ENCODE measurements around the gene AKAP5. TPM values are rescaled to one million over a fixed set of nuclear protein-coding genes. Genes with fewer than 3 reads are reported as not detected.

The AKAP5 gene
- polyA plus RNA-seq, 1 of the 3 experiments (the other 2 are of a cell fraction) = 0.28 TPM

DNA sequence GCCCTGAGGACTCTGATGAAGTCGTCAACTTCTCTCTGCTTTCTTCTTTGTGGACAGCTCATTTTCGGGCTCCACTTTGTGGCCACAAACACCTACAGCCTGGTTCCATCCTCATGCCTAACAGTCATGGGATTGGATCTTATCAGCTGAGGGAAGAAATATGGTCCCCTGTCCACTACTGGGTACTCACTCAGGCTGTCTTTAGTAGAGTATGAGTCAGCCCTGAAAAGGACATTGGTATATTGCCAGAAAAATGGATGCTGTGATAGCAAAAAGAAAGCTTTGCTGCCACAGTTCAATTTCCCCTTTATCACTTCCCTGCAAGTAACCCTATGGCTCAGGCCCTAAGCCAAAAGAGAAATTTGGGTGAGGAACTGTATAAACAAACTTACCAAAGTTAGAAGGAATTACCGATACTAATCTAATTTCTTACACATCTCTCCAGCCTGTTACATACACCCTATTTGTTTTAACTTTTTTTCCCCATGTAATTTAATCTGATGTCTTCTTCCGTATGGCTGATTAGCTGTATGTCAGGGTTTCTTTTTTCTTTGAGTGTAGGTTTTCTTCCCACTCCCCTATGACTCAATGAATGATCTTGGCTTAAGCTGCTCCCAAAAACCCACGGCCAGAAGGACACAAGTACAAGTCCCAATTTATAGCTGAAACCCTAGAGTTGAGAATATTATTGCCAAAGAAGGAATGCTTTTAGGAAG is 48.1 kb upstream of the AKAP5 start:
- 66% methylated on average over 5 of the region's 5 CpGs for WGBS (ENCODE audit: low lambda C conversion rate)
- Histone ChIP-seq H3K79me2 (ENCODE audit: insufficient read depth) (no peaks in the 10 kb centered on the region), H4K20me1 (ENCODE audit: insufficient read depth) (no peaks in the 10 kb centered on the region), H3K9me3 (no peaks in the 10 kb centered on the region), H3K9me2 (no peaks in the 10 kb centered on the region), H3F3A (replicated peaks; ENCODE audit: insufficient read depth) (peaks cover 20% of the 10 kb centered on the region), H3K27me3 (ENCODE audit: insufficient read depth) (no peaks in the 10 kb centered on the region), H3K4me1 (ENCODE audit: control insufficient read depth in 1 of 2, insufficient read depth in 2 of 2, low read depth in 1 of 2, low read length in 1 of 2) (peaks cover 0 to 10% of the 10 kb centered on the region in 2 experiments; a peak in 2 of 4 replicates), H2AFZ (ENCODE audit: low read depth) (no peak overlapping the region), H3K36me3 (replicated peaks in 1 of 2; ENCODE audit: control insufficient read depth in 1 of 2, insufficient read depth in 2 of 2, low read length in 1 of 2) (peaks cover 20 to 24% of the 10 kb centered on the region in 2 experiments), H3K27ac (ENCODE audit: low read depth in 2 of 2, low read length in 1 of 2) (peak overlapping the region in 1 of 2 experiments; percentile 37; a peak in 2 of 4 replicates), H3K4me3 (ENCODE audit: low read depth in 2 of 2, low read length in 1 of 2) (no peak overlapping the region), H3K9ac (no peak overlapping the region), H3K4me2 (no peak overlapping the region)
- POLR2A ChIA-PET = no interaction called here
- no peak for DNase-seq
- CTCF ChIA-PET = interaction anchor here (0.8 to 9.4 kb wide), 2 partner anchors 13 to 73 kb away, joined by 3 to 84 read pairs; no protein-coding TSS in a partner anchor
- no peak for TF ChIP-seq RXRA (IDR thresholded peaks at IDR 0.05; ENCODE audit: borderline replicate concordance, low read depth)
- TF ChIP-seq SMC3 (IDR thresholded peaks at IDR 0.05; ENCODE audit: low read depth, low read length) = no peak
- no peak for TF ChIP-seq RCOR1 (IDR thresholded peaks at IDR 0.05; ENCODE audit: low read length)
- TF ChIP-seq, protein P1, sequence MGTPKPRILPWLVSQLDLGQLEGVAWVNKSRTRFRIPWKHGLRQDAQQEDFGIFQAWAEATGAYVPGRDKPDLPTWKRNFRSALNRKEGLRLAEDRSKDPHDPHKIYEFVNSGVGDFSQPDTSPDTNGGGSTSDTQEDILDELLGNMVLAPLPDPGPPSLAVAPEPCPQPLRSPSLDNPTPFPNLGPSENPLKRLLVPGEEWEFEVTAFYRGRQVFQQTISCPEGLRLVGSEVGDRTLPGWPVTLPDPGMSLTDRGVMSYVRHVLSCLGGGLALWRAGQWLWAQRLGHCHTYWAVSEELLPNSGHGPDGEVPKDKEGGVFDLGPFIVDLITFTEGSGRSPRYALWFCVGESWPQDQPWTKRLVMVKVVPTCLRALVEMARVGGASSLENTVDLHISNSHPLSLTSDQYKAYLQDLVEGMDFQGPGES (IDR thresholded peaks at IDR 0.05; ENCODE audit: low read depth, low read length) = no peak
- no peak for TF ChIP-seq YY1 (IDR thresholded peaks at IDR 0.05; ENCODE audit: low read depth)
- TF ChIP-seq, protein P2, sequence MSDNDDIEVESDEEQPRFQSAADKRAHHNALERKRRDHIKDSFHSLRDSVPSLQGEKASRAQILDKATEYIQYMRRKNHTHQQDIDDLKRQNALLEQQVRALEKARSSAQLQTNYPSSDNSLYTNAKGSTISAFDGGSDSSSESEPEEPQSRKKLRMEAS (IDR thresholded peaks at IDR 0.05; ENCODE audit: low read depth) = peak; percentile 27; the same call in 1 of the 2 replicates
- no peak for TF ChIP-seq RAD21 (IDR thresholded peaks at IDR 0.05; ENCODE audit: low read length)
- TF ChIP-seq GATA2 (CRISPR knock-in tag; IDR thresholded peaks at IDR 0.05) = no peak
- TF ChIP-seq MEF2A (IDR thresholded peaks at IDR 0.05; ENCODE audit: borderline replicate concordance, low read depth) = no peak
- TF ChIP-seq CHD2 (IDR thresholded peaks at IDR 0.05; ENCODE audit: low read length, partially characterized antibody) = no peak
- TF ChIP-seq, protein P3, sequence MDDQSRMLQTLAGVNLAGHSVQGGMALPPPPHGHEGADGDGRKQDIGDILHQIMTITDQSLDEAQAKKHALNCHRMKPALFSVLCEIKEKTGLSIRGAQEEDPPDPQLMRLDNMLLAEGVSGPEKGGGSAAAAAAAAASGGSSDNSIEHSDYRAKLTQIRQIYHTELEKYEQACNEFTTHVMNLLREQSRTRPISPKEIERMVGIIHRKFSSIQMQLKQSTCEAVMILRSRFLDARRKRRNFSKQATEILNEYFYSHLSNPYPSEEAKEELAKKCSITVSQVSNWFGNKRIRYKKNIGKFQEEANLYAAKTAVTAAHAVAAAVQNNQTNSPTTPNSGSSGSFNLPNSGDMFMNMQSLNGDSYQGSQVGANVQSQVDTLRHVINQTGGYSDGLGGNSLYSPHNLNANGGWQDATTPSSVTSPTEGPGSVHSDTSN (IDR thresholded peaks at IDR 0.05) = peak; percentile 81
- no peak for TF ChIP-seq ELF1 (IDR thresholded peaks at IDR 0.05)
- TF ChIP-seq, protein P4, sequence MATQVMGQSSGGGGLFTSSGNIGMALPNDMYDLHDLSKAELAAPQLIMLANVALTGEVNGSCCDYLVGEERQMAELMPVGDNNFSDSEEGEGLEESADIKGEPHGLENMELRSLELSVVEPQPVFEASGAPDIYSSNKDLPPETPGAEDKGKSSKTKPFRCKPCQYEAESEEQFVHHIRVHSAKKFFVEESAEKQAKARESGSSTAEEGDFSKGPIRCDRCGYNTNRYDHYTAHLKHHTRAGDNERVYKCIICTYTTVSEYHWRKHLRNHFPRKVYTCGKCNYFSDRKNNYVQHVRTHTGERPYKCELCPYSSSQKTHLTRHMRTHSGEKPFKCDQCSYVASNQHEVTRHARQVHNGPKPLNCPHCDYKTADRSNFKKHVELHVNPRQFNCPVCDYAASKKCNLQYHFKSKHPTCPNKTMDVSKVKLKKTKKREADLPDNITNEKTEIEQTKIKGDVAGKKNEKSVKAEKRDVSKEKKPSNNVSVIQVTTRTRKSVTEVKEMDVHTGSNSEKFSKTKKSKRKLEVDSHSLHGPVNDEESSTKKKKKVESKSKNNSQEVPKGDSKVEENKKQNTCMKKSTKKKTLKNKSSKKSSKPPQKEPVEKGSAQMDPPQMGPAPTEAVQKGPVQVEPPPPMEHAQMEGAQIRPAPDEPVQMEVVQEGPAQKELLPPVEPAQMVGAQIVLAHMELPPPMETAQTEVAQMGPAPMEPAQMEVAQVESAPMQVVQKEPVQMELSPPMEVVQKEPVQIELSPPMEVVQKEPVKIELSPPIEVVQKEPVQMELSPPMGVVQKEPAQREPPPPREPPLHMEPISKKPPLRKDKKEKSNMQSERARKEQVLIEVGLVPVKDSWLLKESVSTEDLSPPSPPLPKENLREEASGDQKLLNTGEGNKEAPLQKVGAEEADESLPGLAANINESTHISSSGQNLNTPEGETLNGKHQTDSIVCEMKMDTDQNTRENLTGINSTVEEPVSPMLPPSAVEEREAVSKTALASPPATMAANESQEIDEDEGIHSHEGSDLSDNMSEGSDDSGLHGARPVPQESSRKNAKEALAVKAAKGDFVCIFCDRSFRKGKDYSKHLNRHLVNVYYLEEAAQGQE (IDR thresholded peaks at IDR 0.05; ENCODE audit: low read depth, low read length) = 0 out of 2 replicates have a peak, but pooled peaks have one; percentile 26
- no peak for TF ChIP-seq RFX5 (IDR thresholded peaks at IDR 0.05; ENCODE audit: low read length)
- no peak for TF ChIP-seq GABPA (IDR thresholded peaks at IDR 0.05; ENCODE audit: low read depth)
- no peak for TF ChIP-seq FOXM1 (IDR thresholded peaks at IDR 0.05; ENCODE audit: low read depth)
- no peak for TF ChIP-seq NRF1 (IDR thresholded peaks at IDR 0.05; ENCODE audit: low read depth, low read length)
- TF ChIP-seq, protein P5, sequence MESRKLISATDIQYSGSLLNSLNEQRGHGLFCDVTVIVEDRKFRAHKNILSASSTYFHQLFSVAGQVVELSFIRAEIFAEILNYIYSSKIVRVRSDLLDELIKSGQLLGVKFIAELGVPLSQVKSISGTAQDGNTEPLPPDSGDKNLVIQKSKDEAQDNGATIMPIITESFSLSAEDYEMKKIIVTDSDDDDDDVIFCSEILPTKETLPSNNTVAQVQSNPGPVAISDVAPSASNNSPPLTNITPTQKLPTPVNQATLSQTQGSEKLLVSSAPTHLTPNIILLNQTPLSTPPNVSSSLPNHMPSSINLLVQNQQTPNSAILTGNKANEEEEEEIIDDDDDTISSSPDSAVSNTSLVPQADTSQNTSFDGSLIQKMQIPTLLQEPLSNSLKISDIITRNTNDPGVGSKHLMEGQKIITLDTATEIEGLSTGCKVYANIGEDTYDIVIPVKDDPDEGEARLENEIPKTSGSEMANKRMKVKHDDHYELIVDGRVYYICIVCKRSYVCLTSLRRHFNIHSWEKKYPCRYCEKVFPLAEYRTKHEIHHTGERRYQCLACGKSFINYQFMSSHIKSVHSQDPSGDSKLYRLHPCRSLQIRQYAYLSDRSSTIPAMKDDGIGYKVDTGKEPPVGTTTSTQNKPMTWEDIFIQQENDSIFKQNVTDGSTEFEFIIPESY (IDR thresholded peaks at IDR 0.05; ENCODE audit: borderline replicate concordance, low read depth) = no peak
- no peak for TF ChIP-seq FOXJ3 (CRISPR knock-in tag; IDR thresholded peaks at IDR 0.05)
- peak; percentile 54; the same call in 1 of the 2 replicates for TF ChIP-seq JUND (IDR thresholded peaks at IDR 0.05)
- peak; percentile 41; the same call in 1 of the 2 replicates for TF ChIP-seq FOSL2 (IDR thresholded peaks at IDR 0.05; ENCODE audit: borderline replicate concordance, low read depth)
- TF ChIP-seq SIN3A (IDR thresholded peaks at IDR 0.05; ENCODE audit: borderline replicate concordance, low read depth, low read length) = no peak
- TF ChIP-seq TEAD4 (IDR thresholded peaks at IDR 0.05; ENCODE audit: borderline replicate concordance, insufficient read depth) = no peak
- TF ChIP-seq, protein P6, sequence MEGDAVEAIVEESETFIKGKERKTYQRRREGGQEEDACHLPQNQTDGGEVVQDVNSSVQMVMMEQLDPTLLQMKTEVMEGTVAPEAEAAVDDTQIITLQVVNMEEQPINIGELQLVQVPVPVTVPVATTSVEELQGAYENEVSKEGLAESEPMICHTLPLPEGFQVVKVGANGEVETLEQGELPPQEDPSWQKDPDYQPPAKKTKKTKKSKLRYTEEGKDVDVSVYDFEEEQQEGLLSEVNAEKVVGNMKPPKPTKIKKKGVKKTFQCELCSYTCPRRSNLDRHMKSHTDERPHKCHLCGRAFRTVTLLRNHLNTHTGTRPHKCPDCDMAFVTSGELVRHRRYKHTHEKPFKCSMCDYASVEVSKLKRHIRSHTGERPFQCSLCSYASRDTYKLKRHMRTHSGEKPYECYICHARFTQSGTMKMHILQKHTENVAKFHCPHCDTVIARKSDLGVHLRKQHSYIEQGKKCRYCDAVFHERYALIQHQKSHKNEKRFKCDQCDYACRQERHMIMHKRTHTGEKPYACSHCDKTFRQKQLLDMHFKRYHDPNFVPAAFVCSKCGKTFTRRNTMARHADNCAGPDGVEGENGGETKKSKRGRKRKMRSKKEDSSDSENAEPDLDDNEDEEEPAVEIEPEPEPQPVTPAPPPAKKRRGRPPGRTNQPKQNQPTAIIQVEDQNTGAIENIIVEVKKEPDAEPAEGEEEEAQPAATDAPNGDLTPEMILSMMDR (IDR thresholded peaks at IDR 0.05) = no peak
